Endothelial cell of umbilical vein (primary cell): Measurements from ENCODE around the gene MYO1H. TPM values are rescaled to one million over a fixed set of nuclear protein-coding genes. Genes with fewer than 3 reads are reported as not detected.

ENCODE experiments used
- BruUV-seq: library from RNA; stranded (reverse); fragments of 400-500 nt; replicated peaks from 2 replicates; lab custom pipeline; 2021; lab: Mats Ljungman, UMichigan
- CTCF ChIA-PET: fragments of 300-600, 350-600 bp; sonication (Branson Sonifier 250); formaldehyde crosslinking; loops from one replicate; lab custom pipeline; 2021; ENCODE audit warnings: antibody characterized with exemption, inconsistent platforms; lab: Charles Lee
- POLR2A ChIA-PET: fragments of 300-600, 350-600 bp; sonication (Branson Sonifier 250); formaldehyde crosslinking; loops from one replicate; lab custom pipeline; 2021; ENCODE audit warnings: antibody characterized with exemption, inconsistent platforms; lab: Charles Lee
- DNase-seq: peaks from one replicate; pipeline ENCODE4 v3.0.0-alpha.2; 2011; ENCODE audit warnings: low read depth, low spot score
- FAIRE-seq: peaks from 2 replicates; lab custom pipeline; 2011; peaks lifted over from hg19 to GRCh38; lab: Jason Lieb, UNC
- H2AFZ ChIP-seq: 2 replicates; pipeline ENCODE4 v1.6.0; 2012; ENCODE audit warnings: low read depth, low read length, control low read depth, inconsistent platforms
- H3K27ac ChIP-seq: 2 replicates; pipeline ENCODE4 v1.5.1; 2011; ENCODE audit warnings: low read depth, mild to moderate bottlenecking, control low read depth, low read length, moderate library complexity; ENCODE audit not compliant: insufficient read depth
- H3K27me3 ChIP-seq, 2 experiments: 2 replicates each; pipeline versions ENCODE4 v1.6.0 to v1.6.1; 2011; ENCODE audit warnings: low read length in 2 of 2, mixed read lengths in 1 of 2; ENCODE audit not compliant: control insufficient read depth in 2 of 2, insufficient read depth in 2 of 2
- H3K36me3 ChIP-seq, 2 experiments: 2 replicates in 1 of 2; 3 replicates in 1 of 2; pipeline ENCODE4 v1.5.1; 2011; ENCODE audit warnings: low read length in 2 of 2, mild to moderate bottlenecking in 1 of 2, moderate library complexity in 1 of 2; ENCODE audit not compliant: control insufficient read depth in 2 of 2, insufficient read depth in 2 of 2; ENCODE audit errors: extremely low read depth in 1 of 2
- H3K4me1 ChIP-seq: 3 replicates; pipeline ENCODE4 v1.5.1; 2011; ENCODE audit warnings: mild to moderate bottlenecking, low read length; ENCODE audit not compliant: control insufficient read depth, insufficient read depth; ENCODE audit errors: extremely low read depth
- H3K4me2 ChIP-seq: 2 replicates; pipeline ENCODE4 v1.6.1; 2011; ENCODE audit warnings: low read length, control low read depth, mixed read lengths; ENCODE audit not compliant: insufficient read depth
- H3K4me3 ChIP-seq, 3 experiments: fragments of 200-600 bp in 1 of 3; sonication (generic), shearing (Covaris generic) in 1 of 3; replicated peaks in 1 of 3; 2 replicates each; pipeline ENCODE4 v1.5.1; 2011 to 2016; ENCODE audit warnings: control low read depth in 3 of 3, low read length in 3 of 3, mild to moderate bottlenecking in 2 of 3, inconsistent platforms in 1 of 3, low read depth in 1 of 3, moderate library complexity in 1 of 3; ENCODE audit not compliant: insufficient read depth in 1 of 3
- H3K79me2 ChIP-seq: 2 replicates; pipeline ENCODE4 v1.6.0; 2012; ENCODE audit warnings: low read length, inconsistent platforms; ENCODE audit not compliant: control insufficient read depth, insufficient read depth
- H3K9ac ChIP-seq: replicated peaks from 2 replicates; pipeline ENCODE3; 2011; ENCODE audit warnings: low read length, control low read depth; ENCODE audit not compliant: insufficient read depth; ENCODE audit errors: extremely low read depth
- H3K9me1 ChIP-seq: replicated peaks from 3 replicates; pipeline ENCODE4 v1.6.0; 2011; ENCODE audit warnings: mild to moderate bottlenecking, low read length; ENCODE audit not compliant: control insufficient read depth, insufficient read depth; ENCODE audit errors: extremely low read depth
- H3K9me3 ChIP-seq: replicated peaks from 2 replicates; pipeline ENCODE4 v1.5.1; 2012; ENCODE audit warnings: low read length, inconsistent platforms; ENCODE audit not compliant: control insufficient read depth, insufficient read depth
- H4K20me1 ChIP-seq: replicated peaks from 2 replicates; pipeline ENCODE3; 2011; ENCODE audit warnings: mild to moderate bottlenecking, low read length; ENCODE audit not compliant: control insufficient read depth, insufficient read depth; ENCODE audit errors: extremely low read depth
- CTCF ChIP-seq, 2 donors: IDR thresholded peaks; 1 replicate in 1 of 2; 2 replicates in 1 of 2; pipeline ENCODE4 v1.5.1; 2011; ENCODE audit warnings: low read length in 2 of 2, mild to moderate bottlenecking in 2 of 2, moderate library complexity in 2 of 2, control low read depth in 1 of 2, inconsistent platforms in 1 of 2, low read depth in 1 of 2; ENCODE audit not compliant: insufficient read depth in 1 of 2; ENCODE audit errors: extremely low read depth in 1 of 2
- EZH2 ChIP-seq: IDR thresholded peaks from 2 replicates; pipeline ENCODE4 v1.6.1; 2012; ENCODE audit warnings: borderline replicate concordance, low read depth, mild to moderate bottlenecking, moderate library complexity, low read length, inconsistent platforms; ENCODE audit not compliant: severe bottlenecking
- FOS ChIP-seq: IDR thresholded peaks from 2 replicates; pipeline ENCODE4 v1.6.1; 2011; ENCODE audit warnings: mild to moderate bottlenecking, low read length, moderate library complexity, borderline replicate concordance; ENCODE audit not compliant: insufficient read depth
- GATA2 ChIP-seq: IDR thresholded peaks from 2 replicates; pipeline ENCODE4 v1.7.0; 2011; ENCODE audit warnings: low read depth, mild to moderate bottlenecking, moderate library complexity, mixed read lengths, low read length; ENCODE audit not compliant: insufficient read length, insufficient read depth
- JUN ChIP-seq: IDR thresholded peaks from 2 replicates; pipeline ENCODE4 v1.6.1; 2011; ENCODE audit warnings: borderline replicate concordance, low read depth; ENCODE audit not compliant: insufficient read length, insufficient read depth
- MAX ChIP-seq: IDR thresholded peaks from 2 replicates; pipeline ENCODE4 v1.6.1; 2011; ENCODE audit not compliant: insufficient read depth, insufficient read length
- MYC ChIP-seq: IDR thresholded peaks from one replicate; pipeline ENCODE4 v1.6.1; 2011; ENCODE audit warnings: mild to moderate bottlenecking, low read depth, low read length
- POLR2A ChIP-seq: IDR thresholded peaks from 2 replicates; pipeline ENCODE4 v1.6.1; 2012; ENCODE audit warnings: low read depth, mild to moderate bottlenecking, control low read depth, low read length
- POLR2AphosphoS5 ChIP-seq: IDR thresholded peaks from 2 replicates; pipeline ENCODE4 v1.6.1; 2012; ENCODE audit warnings: low read depth, mild to moderate bottlenecking, control low read depth, low read length, moderate library complexity; ENCODE audit not compliant: insufficient read depth
- dilution Hi-C: fragments of 300-500 bp; cut with MboI; formaldehyde crosslinking; loops from one replicate; pipeline ENCODE4 v1.15.0; 2019; ENCODE audit warnings: low sequenced_read_pairs; ENCODE audit not compliant: extremely low pct_ligation_motif_present
- intact Hi-C: fragments of 100-400 bp; cut with micrococcal nuclease; formaldehyde crosslinking; loops from one replicate; pipeline ENCODE4 v1.10.0; 2022
- polyA plus RNA-seq, 4 experiments: library from polyadenylated mRNA; depleted of rRNA in 3 of 4; stranded (reverse) in 3 of 4; unstranded in 1 of 4; fragments of >200 nt; gene quantifications; 2 replicates each; pipeline versions ENCODE4 v1.2.1 to v1.2.3, GENCODE V29; 2011 to 2012; ENCODE audit warnings: missing spikeins in 1 of 4
- total RNA-seq: library from RNA; stranded (reverse); gene quantifications from 2 replicates; pipeline ENCODE4 v1.2.3, GENCODE V29; 2021

The MYO1H gene
- total and polyA plus RNA-seq, 2 donors (not counting 3 experiments of a cell fraction or from before 2014, with no cell fraction given) = not detected

- H4K20me1 ChIP-seq = no peaks in the 10 kb centered on the region
- dilution Hi-C loops = no loop called here
- no peak for TF ChIP-seq GATA2
- no peak for TF ChIP-seq MAX
- no peak for TF ChIP-seq CTCF (IDR thresholded peaks at IDR 0.05; ENCODE audit: extremely low read depth in 1 of 2, insufficient read depth in 1 of 2, low read depth in 1 of 2, low read length in 2 of 2)
- TF ChIP-seq EZH2 = no peak
- TF ChIP-seq FOS = no peak
- TF ChIP-seq POLR2AphosphoS5 = no peak
- TF ChIP-seq POLR2A = no peak
- TF ChIP-seq JUN = no peak
- TF ChIP-seq MYC = no peak
- no peak overlapping the region for H3K9ac ChIP-seq
- H3K27me3 ChIP-seq = peaks cover 0 to 6% of the 10 kb centered on the region in 2 experiments
- no peak overlapping the region for H3K27ac ChIP-seq
- no peak overlapping the region for H3K4me2 ChIP-seq
- FAIRE-seq (no peak), DNase-seq (no peak)
- POLR2A ChIA-PET = no interaction called here
- H3K36me3 ChIP-seq = no peaks in the 10 kb centered on the region
- H3K4me3 ChIP-seq = no peak overlapping the region
- no peak overlapping the region for H2AFZ ChIP-seq
- no peaks in the 10 kb centered on the region for H3K4me1 ChIP-seq
- intact Hi-C loops = no loop called here
- CTCF ChIA-PET = interaction anchor here (1.0 kb wide), 2 partner anchors 18 to 50 kb away, joined by 3 read pairs; no protein-coding TSS in a partner anchor
- no peaks in the 10 kb centered on the region for H3K9me1 ChIP-seq
- BruUV-seq = no TSS peak
- no peaks in the 10 kb centered on the region for H3K9me3 ChIP-seq
- no peaks in the 10 kb centered on the region for H3K79me2 ChIP-seq
These were observed 12.8 kb upstream of the MYO1H start for GRCh38 chr12:109334887-109335286.
